Memory B cell (primary cell): ENCODE measurements around the gene CREBBP.

Experiments used
- ATAC-seq: fragments of 150-1000 bp; cut with Tn5 transposase; 2 replicates; pipeline ENCODE4 v1.10.0; 2021; ENCODE audit warnings: low read depth, mild to moderate bottlenecking, moderate library complexity
- DNase-seq, 2 donors: peaks; one replicate each; pipeline ENCODE4 v3.0.0; 2022; ENCODE audit warnings: low spot score in 2 of 2
- H3K27ac Mint-ChIP-seq: one replicate; pipeline ENCODE4 v1.8.0; 2022; ENCODE audit warnings: mild to moderate bottlenecking, moderate library complexity, mixed read lengths
- H3K27me3 Mint-ChIP-seq: one replicate; pipeline ENCODE4 v1.8.0; 2022; ENCODE audit warnings: mixed read lengths
- H3K36me3 Mint-ChIP-seq: one replicate; pipeline ENCODE4 v1.8.0; 2022; ENCODE audit warnings: mild to moderate bottlenecking, mixed read lengths
- H3K4me1 Mint-ChIP-seq: one replicate; pipeline ENCODE4 v1.8.0; 2022; ENCODE audit warnings: mixed read lengths
- H3K4me3 Mint-ChIP-seq: one replicate; pipeline ENCODE4 v1.8.0; 2022; ENCODE audit warnings: mild to moderate bottlenecking, moderate library complexity, mixed read lengths
- H3K9me3 Mint-ChIP-seq: one replicate; pipeline ENCODE4 v1.8.0; 2022; ENCODE audit warnings: mixed read lengths

Gene CREBBP

GRCh38 chr16:3695610-3696369, 184.7 kb downstream of the CREBBP start:
- ATAC-seq (no peak), DNase-seq (no peak)
- H3K9me3 Mint-ChIP-seq, result no peaks in the 10 kb centered on the region
- peaks cover 4% of the 10 kb centered on the region for H3K36me3 Mint-ChIP-seq
- H3K27me3 Mint-ChIP-seq, result no peaks in the 10 kb centered on the region
- no peak overlapping the region for H3K27ac Mint-ChIP-seq
- H3K4me1 Mint-ChIP-seq, result peaks cover 3% of the 10 kb centered on the region
- no peak overlapping the region for H3K4me3 Mint-ChIP-seq

- Mint-ChIP-seq H3K4me3 (no peak overlapping the region), H3K27ac (no peak overlapping the region), H3K27me3 (no peaks in the 10 kb centered on the region), H3K9me3 (no peaks in the 10 kb centered on the region), H3K36me3 (peaks cover 4% of the 10 kb centered on the region), H3K4me1 (peaks cover 8% of the 10 kb centered on the region)
- ATAC-seq, result no peak
- no peak for DNase-seq
Measured at GRCh38 chr16:3694051-3694450, 186.5 kb downstream of the CREBBP start.

GRCh38 chr16:3691761-3692160, 188.8 kb downstream of the CREBBP start:
- Mint-ChIP-seq H3K4me3 (no peak overlapping the region), H3K27me3 (no peaks in the 10 kb centered on the region), H3K36me3 (peaks cover 12% of the 10 kb centered on the region), H3K4me1 (peaks cover 8% of the 10 kb centered on the region), H3K9me3 (no peaks in the 10 kb centered on the region), H3K27ac (no peak overlapping the region)
- DNase-seq (no peak), ATAC-seq (no peak)

GRCh38 chr16:3690980-3691720, 189.4 kb downstream of the CREBBP start:
- ATAC-seq (no peak), DNase-seq (no peak)
- Mint-ChIP-seq H3K27me3 (no peaks in the 10 kb centered on the region), H3K4me3 (peak overlapping the region; percentile 45), H3K4me1 (peaks cover 8% of the 10 kb centered on the region), H3K36me3 (peaks cover 12% of the 10 kb centered on the region), H3K27ac (no peak overlapping the region), H3K9me3 (no peaks in the 10 kb centered on the region)

- H3K27me3 Mint-ChIP-seq, result no peaks in the 10 kb centered on the region
- no peak overlapping the region for H3K27ac Mint-ChIP-seq
- H3K4me1 Mint-ChIP-seq, result peaks cover 6% of the 10 kb centered on the region
- ATAC-seq (peak; percentile 99), DNase-seq (peak; percentile 79 to 89)
- H3K4me3 Mint-ChIP-seq, result peak overlapping the region; percentile 45
- no peaks in the 10 kb centered on the region for H3K9me3 Mint-ChIP-seq
- peaks cover 12% of the 10 kb centered on the region for H3K36me3 Mint-ChIP-seq
Measured at GRCh38 chr16:3690470-3690928, 190.0 kb downstream of the CREBBP start.

GRCh38 chr16:3689731-3690130, 190.8 kb downstream of the CREBBP start:
- no peak for ATAC-seq
- H3K4me1 Mint-ChIP-seq, result peaks cover 6% of the 10 kb centered on the region
- no peak overlapping the region for H3K27ac Mint-ChIP-seq
- no peaks in the 10 kb centered on the region for H3K27me3 Mint-ChIP-seq
- no peak overlapping the region for H3K4me3 Mint-ChIP-seq
- no peaks in the 10 kb centered on the region for H3K9me3 Mint-ChIP-seq
- peaks cover 11% of the 10 kb centered on the region for H3K36me3 Mint-ChIP-seq
- DNase-seq, result no peak

GRCh38 chr16:3687792-3688191, 192.7 kb downstream of the CREBBP start:
- no peaks in the 10 kb centered on the region for H3K27me3 Mint-ChIP-seq
- H3K4me3 Mint-ChIP-seq, result no peak overlapping the region
- peaks cover 11% of the 10 kb centered on the region for H3K36me3 Mint-ChIP-seq
- peaks cover 6% of the 10 kb centered on the region for H3K4me1 Mint-ChIP-seq
- H3K9me3 Mint-ChIP-seq, result no peaks in the 10 kb centered on the region
- no peak overlapping the region for H3K27ac Mint-ChIP-seq
- no peak for ATAC-seq
- no peak for DNase-seq

- DNase-seq (no peak), ATAC-seq (no peak)
- peaks cover 13% of the 10 kb centered on the region for H3K36me3 Mint-ChIP-seq
- no peaks in the 10 kb centered on the region for H3K9me3 Mint-ChIP-seq
- H3K27me3 Mint-ChIP-seq, result no peaks in the 10 kb centered on the region
- no peak overlapping the region for H3K27ac Mint-ChIP-seq
- no peak overlapping the region for H3K4me3 Mint-ChIP-seq
- H3K4me1 Mint-ChIP-seq, result peaks cover 6% of the 10 kb centered on the region
Measured at GRCh38 chr16:3687021-3687420, 193.5 kb downstream of the CREBBP start.

- Mint-ChIP-seq H3K27ac (no peak overlapping the region), H3K4me1 (no peaks in the 10 kb centered on the region), H3K36me3 (peaks cover 18% of the 10 kb centered on the region), H3K9me3 (no peaks in the 10 kb centered on the region), H3K4me3 (no peak overlapping the region), H3K27me3 (no peaks in the 10 kb centered on the region)
- DNase-seq, result no peak
- no peak for ATAC-seq
Measured at GRCh38 chr16:3681206-3681605, 199.3 kb downstream of the CREBBP start.

GRCh38 chr16:3677994-3678393, 202.5 kb downstream of the CREBBP start:
- peaks cover 20% of the 10 kb centered on the region for H3K36me3 Mint-ChIP-seq
- H3K27me3 Mint-ChIP-seq, result no peaks in the 10 kb centered on the region
- DNase-seq (no peak), ATAC-seq (no peak)
- no peak overlapping the region for H3K4me3 Mint-ChIP-seq
- H3K9me3 Mint-ChIP-seq, result no peaks in the 10 kb centered on the region
- no peaks in the 10 kb centered on the region for H3K4me1 Mint-ChIP-seq
- no peak overlapping the region for H3K27ac Mint-ChIP-seq

- no peaks in the 10 kb centered on the region for H3K27me3 Mint-ChIP-seq
- DNase-seq, result no peak
- H3K36me3 Mint-ChIP-seq, result peaks cover 16% of the 10 kb centered on the region
- no peak for ATAC-seq
- H3K9me3 Mint-ChIP-seq, result no peaks in the 10 kb centered on the region
- H3K4me1 Mint-ChIP-seq, result no peaks in the 10 kb centered on the region
- H3K4me3 Mint-ChIP-seq, result no peak overlapping the region
- no peak overlapping the region for H3K27ac Mint-ChIP-seq
Measured at GRCh38 chr16:3675601-3676130, 204.8 kb downstream of the CREBBP start.
